HG03342 (cell line): ENCODE results near the gene TEKT5.
"Not testable (repeated sequence)": the region's sequence is repeated elsewhere in the genome, so short reads cannot be mapped to it uniquely, and the experiment has no call there.

Experiments used
- ATAC-seq: cut with Tn5 transposase; IDR thresholded peaks from one replicate; pipeline ENCODE4 v1.9.1; 2021; ENCODE audit warnings: mild to moderate bottlenecking, moderate library complexity; ENCODE audit not compliant: unreplicated experiment

The TEKT5 gene

GRCh38 chr16:10694830-10695229, at the start of gene TEKT5:
TEKT5 (minus strand) TSS chr16:10694930; CDS start chr16:10694873, 57 bp downstream.
- no peak for ATAC-seq

- peak; percentile 79 for ATAC-seq
Observed at GRCh38 chr16:10743610-10744369, 49.1 kb upstream of the TEKT5 start, which contains the start of gene NUBP1. NUBP1 (plus strand) TSS chr16:10743842; CDS start chr16:10743864, 22 bp downstream.

- no peak for ATAC-seq
Observed at GRCh38 chr16:10743227-10743609, 48.5 kb upstream of the TEKT5 start.

GRCh38 chr16:10741844-10742243, 47.1 kb upstream of the TEKT5 start:
- ATAC-seq: no peak

GRCh38 chr16:10741249-10741648, 46.5 kb upstream of the TEKT5 start:
- ATAC-seq: not testable (repeated sequence)

- no peak for ATAC-seq
Observed at GRCh38 chr16:10740845-10741208, 46.1 kb upstream of the TEKT5 start.

GRCh38 chr16:10740000-10740844, 45.5 kb upstream of the TEKT5 start:
- no peak for ATAC-seq

GRCh38 chr16:10738231-10739077, 43.7 kb upstream of the TEKT5 start:
- ATAC-seq: peak; percentile 60

- peak; percentile 40 for ATAC-seq
Observed at GRCh38 chr16:10737068-10737625, 42.4 kb upstream of the TEKT5 start.

- ATAC-seq: no peak
Observed at GRCh38 chr16:10731790-10732189, 37.1 kb upstream of the TEKT5 start.

GRCh38 chr16:10729104-10730048, 34.6 kb upstream of the TEKT5 start:
- ATAC-seq: no peak

- ATAC-seq: no peak
Observed at GRCh38 chr16:10728003-10728887, 33.5 kb upstream of the TEKT5 start.

- ATAC-seq: no peak
Observed at GRCh38 chr16:10708969-10709368, 14.2 kb upstream of the TEKT5 start.

GRCh38 chr16:10699756-10700155, 5.0 kb upstream of the TEKT5 start:
- no peak for ATAC-seq

GRCh38 chr16:10694306-10694705, 424 bp downstream of the TEKT5 start:
- no peak for ATAC-seq

- ATAC-seq: no peak
Observed at GRCh38 chr16:10693889-10694288, 841 bp downstream of the TEKT5 start.

GRCh38 chr16:10692470-10692869, 2.3 kb downstream of the TEKT5 start:
- ATAC-seq: no peak

- ATAC-seq: no peak
Observed at GRCh38 chr16:10688726-10689125, 6.0 kb downstream of the TEKT5 start.

- no peak for ATAC-seq
Observed at GRCh38 chr16:10688291-10688690, 6.4 kb downstream of the TEKT5 start.
